ENCODE data around the gene PDE4DIP.
"Not testable (repeated sequence)": the region's sequence is repeated elsewhere in the genome, so short reads cannot be mapped to it uniquely, and the experiment has no call there.

DNA sequence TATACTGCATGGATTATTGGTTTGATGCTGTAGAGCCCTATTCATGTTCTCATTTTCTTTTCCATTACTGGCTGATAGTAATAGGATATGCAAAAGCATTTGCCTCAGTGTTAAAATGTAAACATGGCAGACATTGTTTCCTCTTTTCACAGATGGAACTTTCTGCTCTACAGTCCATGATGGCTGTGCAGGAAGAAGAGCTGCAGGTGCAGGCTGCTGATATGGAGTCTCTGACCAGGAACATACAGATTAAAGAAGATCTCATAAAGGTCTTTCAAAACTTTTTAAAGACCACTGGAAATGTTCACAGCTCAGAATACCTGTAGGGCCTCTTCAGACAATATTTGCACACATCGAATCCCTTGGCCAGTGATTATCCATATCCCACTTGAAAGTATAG is 133.6 kb downstream of the PDE4DIP start:
- TF ChIP-seq, protein P1, sequence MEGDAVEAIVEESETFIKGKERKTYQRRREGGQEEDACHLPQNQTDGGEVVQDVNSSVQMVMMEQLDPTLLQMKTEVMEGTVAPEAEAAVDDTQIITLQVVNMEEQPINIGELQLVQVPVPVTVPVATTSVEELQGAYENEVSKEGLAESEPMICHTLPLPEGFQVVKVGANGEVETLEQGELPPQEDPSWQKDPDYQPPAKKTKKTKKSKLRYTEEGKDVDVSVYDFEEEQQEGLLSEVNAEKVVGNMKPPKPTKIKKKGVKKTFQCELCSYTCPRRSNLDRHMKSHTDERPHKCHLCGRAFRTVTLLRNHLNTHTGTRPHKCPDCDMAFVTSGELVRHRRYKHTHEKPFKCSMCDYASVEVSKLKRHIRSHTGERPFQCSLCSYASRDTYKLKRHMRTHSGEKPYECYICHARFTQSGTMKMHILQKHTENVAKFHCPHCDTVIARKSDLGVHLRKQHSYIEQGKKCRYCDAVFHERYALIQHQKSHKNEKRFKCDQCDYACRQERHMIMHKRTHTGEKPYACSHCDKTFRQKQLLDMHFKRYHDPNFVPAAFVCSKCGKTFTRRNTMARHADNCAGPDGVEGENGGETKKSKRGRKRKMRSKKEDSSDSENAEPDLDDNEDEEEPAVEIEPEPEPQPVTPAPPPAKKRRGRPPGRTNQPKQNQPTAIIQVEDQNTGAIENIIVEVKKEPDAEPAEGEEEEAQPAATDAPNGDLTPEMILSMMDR (IDR thresholded peaks at IDR 0.05): not testable (repeated sequence)
- not testable (repeated sequence) for TF ChIP-seq POLR2A (IDR thresholded peaks at IDR 0.05)
